ENCODE results near the gene HOTAIR.

DNA sequence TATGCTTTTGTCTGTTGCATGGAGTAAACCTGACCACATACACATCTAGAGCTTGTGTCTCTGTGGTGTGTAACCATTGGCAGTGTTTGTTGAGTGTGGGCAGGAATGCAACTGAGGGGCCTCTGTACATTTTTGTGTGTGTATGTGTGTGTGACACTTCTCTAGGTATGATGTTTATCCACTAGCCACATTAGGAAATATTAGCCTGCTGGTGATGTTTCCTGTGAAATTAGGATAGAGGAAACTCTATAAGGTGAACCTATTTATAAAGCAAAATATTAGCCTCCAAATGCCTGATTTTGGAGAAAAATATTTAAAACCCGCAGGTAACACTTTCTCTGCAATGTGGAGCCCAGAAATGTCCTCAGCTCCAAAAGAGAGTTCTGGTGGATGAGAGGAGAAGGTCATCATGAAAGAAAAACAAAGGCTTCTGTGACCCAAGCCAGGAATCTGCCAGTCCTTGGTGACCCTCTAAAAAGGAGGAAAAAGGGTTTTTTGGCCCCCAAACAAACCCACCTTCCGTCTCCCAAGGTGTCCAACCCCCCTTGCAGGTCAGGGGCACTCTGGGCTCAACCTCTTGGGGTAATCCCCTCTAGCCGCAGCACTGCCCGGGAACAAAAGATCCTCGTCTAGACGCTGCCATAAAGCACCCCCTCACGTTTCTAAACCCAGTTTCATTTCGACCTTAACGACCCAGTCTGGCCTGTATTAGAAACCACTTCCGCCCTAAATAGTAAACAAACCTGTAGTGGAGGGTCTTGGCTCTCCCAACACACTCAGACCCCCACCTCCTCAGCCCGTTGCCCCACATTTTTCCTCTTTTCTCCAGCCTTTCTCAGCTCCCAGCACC is 3.1 kb upstream of the HOTAIR start:
- TF ChIP-seq EZH2 (IDR thresholded peaks at IDR 0.05; ENCODE audit: borderline replicate concordance, insufficient read depth, low read length, poor library complexity, severe bottlenecking) = no peak
- TF ChIP-seq, protein P1, sequence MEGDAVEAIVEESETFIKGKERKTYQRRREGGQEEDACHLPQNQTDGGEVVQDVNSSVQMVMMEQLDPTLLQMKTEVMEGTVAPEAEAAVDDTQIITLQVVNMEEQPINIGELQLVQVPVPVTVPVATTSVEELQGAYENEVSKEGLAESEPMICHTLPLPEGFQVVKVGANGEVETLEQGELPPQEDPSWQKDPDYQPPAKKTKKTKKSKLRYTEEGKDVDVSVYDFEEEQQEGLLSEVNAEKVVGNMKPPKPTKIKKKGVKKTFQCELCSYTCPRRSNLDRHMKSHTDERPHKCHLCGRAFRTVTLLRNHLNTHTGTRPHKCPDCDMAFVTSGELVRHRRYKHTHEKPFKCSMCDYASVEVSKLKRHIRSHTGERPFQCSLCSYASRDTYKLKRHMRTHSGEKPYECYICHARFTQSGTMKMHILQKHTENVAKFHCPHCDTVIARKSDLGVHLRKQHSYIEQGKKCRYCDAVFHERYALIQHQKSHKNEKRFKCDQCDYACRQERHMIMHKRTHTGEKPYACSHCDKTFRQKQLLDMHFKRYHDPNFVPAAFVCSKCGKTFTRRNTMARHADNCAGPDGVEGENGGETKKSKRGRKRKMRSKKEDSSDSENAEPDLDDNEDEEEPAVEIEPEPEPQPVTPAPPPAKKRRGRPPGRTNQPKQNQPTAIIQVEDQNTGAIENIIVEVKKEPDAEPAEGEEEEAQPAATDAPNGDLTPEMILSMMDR (IDR thresholded peaks at IDR 0.05; ENCODE audit: poor library complexity, severe bottlenecking) = no peak
